Kidney epithelial cell (primary cell): Measurements from ENCODE around the gene PIM1. TPM values are rescaled to one million over a fixed set of nuclear protein-coding genes. Genes with fewer than 3 reads are reported as not detected.

Experiments used
- DNase-seq: peaks from one replicate; pipeline ENCODE4 v3.0.0-alpha.2; 2010; ENCODE audit warnings: low read depth
- H3K27me3 ChIP-seq: 2 replicates; pipeline ENCODE4 v1.6.0; 2011; ENCODE audit warnings: low read length; ENCODE audit not compliant: control insufficient read depth, insufficient read depth
- H3K36me3 ChIP-seq: 2 replicates; pipeline ENCODE4 v1.5.1; 2011; ENCODE audit warnings: low read length; ENCODE audit not compliant: control insufficient read depth, insufficient read depth
- H3K4me3 ChIP-seq: 2 replicates; pipeline ENCODE4 v1.5.1; 2011; ENCODE audit warnings: low read depth, mild to moderate bottlenecking, control low read depth, low read length
- CTCF ChIP-seq: IDR thresholded peaks from 2 replicates; pipeline ENCODE4 v1.5.1; 2011; ENCODE audit warnings: mild to moderate bottlenecking, moderate library complexity, low read length, control low read depth, inconsistent platforms; ENCODE audit not compliant: insufficient read depth, poor library complexity, severe bottlenecking
- total RNA-seq: library from RNA; depleted of rRNA; stranded (reverse); fragments of >200 nt; gene quantifications from 2 replicates; pipeline ENCODE4 v1.2.3, GENCODE V29; 2015

Gene PIM1
- total RNA-seq = 18.2 and 19.5 TPM in 2 replicates

GRCh38 chr6:37169496-37170272 lies at the start of gene PIM1:
PIM1 (plus strand) TSS chr6:37170152; CDS start chr6:37170576, 424 bp downstream.
- TF ChIP-seq CTCF = no peak
- Histone ChIP-seq H3K27me3 (no peaks in the 10 kb centered on the region), H3K4me3 (peak within 1 kb of the TSS; percentile 98), H3K36me3 (peaks cover 6% of the 10 kb centered on the region)
- DNase-seq = peak; percentile 73

GRCh38 chr6:37121556-37121955 lies 48.4 kb upstream of the PIM1 start:
- Histone ChIP-seq H3K4me3 (no peak overlapping the region), H3K27me3 (no peaks in the 10 kb centered on the region), H3K36me3 (no peaks in the 10 kb centered on the region)
- no peak for DNase-seq
- no peak for TF ChIP-seq CTCF

GRCh38 chr6:37122861-37123260 lies 47.1 kb upstream of the PIM1 start:
- no peak for DNase-seq
- Histone ChIP-seq H3K4me3 (no peak overlapping the region), H3K36me3 (no peaks in the 10 kb centered on the region), H3K27me3 (no peaks in the 10 kb centered on the region)
- TF ChIP-seq CTCF = no peak

GRCh38 chr6:37123957-37124729 lies 45.8 kb upstream of the PIM1 start:
- no peak for TF ChIP-seq CTCF

GRCh38 chr6:37125774-37126492 lies 44.0 kb upstream of the PIM1 start:
- Histone ChIP-seq H3K4me3 (no peak overlapping the region), H3K27me3 (no peaks in the 10 kb centered on the region), H3K36me3 (no peaks in the 10 kb centered on the region)
- DNase-seq = no peak
- no peak for TF ChIP-seq CTCF

More at GRCh38 chr6:37123957-37124729, 45.8 kb upstream of the PIM1 start:
- Histone ChIP-seq H3K27me3 (no peaks in the 10 kb centered on the region), H3K36me3 (no peaks in the 10 kb centered on the region), H3K4me3 (no peak overlapping the region)
- DNase-seq = no peak
